Breast epithelium (tissue), 4 donors: ENCODE measurements around the gene ZC3H7B. TPM values are rescaled to one million over a fixed set of nuclear protein-coding genes. Genes with fewer than 3 reads are reported as not detected.

Experiments
- DNase-seq, 2 donors: peaks; one replicate each; pipeline ENCODE4 v3.0.0-alpha.2; 2019; ENCODE audit warnings: low spot score in 2 of 2
- H3K27ac ChIP-seq, 2 donors: fragments of 200-600 bp; sonication (generic) in 1 of 2; one replicate each; pipeline ENCODE4 v1.5.1; 2016 to 2019; ENCODE audit warnings: mild to moderate bottlenecking in 1 of 2
- H3K27me3 ChIP-seq, 2 donors: fragments of 200-600 bp; sonication (generic) in 1 of 2; one replicate each; pipeline versions ENCODE4 v1.5.1 to v1.6.0; 2017 to 2019; ENCODE audit warnings: control low read depth in 1 of 2, mild to moderate bottlenecking in 1 of 2
- H3K36me3 ChIP-seq: fragments of 200-600 bp; one replicate; pipeline ENCODE4 v1.5.1; 2019
- H3K4me1 ChIP-seq, 2 donors: fragments of 200-600 bp; sonication (generic); one replicate each; pipeline ENCODE4 v1.5.1; 2016 to 2019; ENCODE audit warnings: control low read depth in 1 of 2
- H3K4me3 ChIP-seq, 3 donors: fragments of 200-600 bp; sonication (generic); 1 replicate in 2 of 3; 2 replicates in 1 of 3; pipeline ENCODE4 v1.5.1; 2016 to 2019; ENCODE audit warnings: mild to moderate bottlenecking in 3 of 3, moderate library complexity in 2 of 3
- H3K9me3 ChIP-seq, 2 donors: fragments of 200-600 bp; sonication (generic) in 1 of 2; one replicate each; pipeline ENCODE4 v1.5.1; 2016 to 2019; ENCODE audit warnings: control low read depth in 1 of 2
- POLR2A ChIP-seq: fragments of 450-650 bp; IDR thresholded peaks from one replicate; pipeline ENCODE4 v1.6.1; 2016; ENCODE audit warnings: antibody characterized with exemption, mild to moderate bottlenecking, moderate library complexity
- POLR2AphosphoS5 ChIP-seq, 3 donors: sonication (generic); formaldehyde crosslinking; IDR thresholded peaks; one replicate each; pipeline ENCODE4 v1.6.1; 2017; ENCODE audit warnings: antibody characterized with exemption in 3 of 3
- intact Hi-C: fragments of 100-400 bp; cut with DNase I; formaldehyde crosslinking; loops from one replicate; pipeline ENCODE4 v1.15.1; 2023; ENCODE audit warnings: low total_unique reads
- total RNA-seq, 3 donors: library from RNA; depleted of rRNA; stranded (reverse); fragments of >200 nt; gene quantifications; one replicate each; pipeline ENCODE4 v1.1.0, GENCODE V29; 2016
- TF ChIP-seq, protein P1 (sequence below), 3 donors: fragments of 450-650 bp; IDR thresholded peaks; one replicate each; pipeline ENCODE4 v1.5.1; 2016 to 2017; ENCODE audit warnings: antibody characterized with exemption in 3 of 3, mild to moderate bottlenecking in 3 of 3, moderate library complexity in 3 of 3

Gene ZC3H7B
- total RNA-seq, 3 donors from 2014 or later = 24.0 to 33.1 (median 32.2) TPM

DNA sequence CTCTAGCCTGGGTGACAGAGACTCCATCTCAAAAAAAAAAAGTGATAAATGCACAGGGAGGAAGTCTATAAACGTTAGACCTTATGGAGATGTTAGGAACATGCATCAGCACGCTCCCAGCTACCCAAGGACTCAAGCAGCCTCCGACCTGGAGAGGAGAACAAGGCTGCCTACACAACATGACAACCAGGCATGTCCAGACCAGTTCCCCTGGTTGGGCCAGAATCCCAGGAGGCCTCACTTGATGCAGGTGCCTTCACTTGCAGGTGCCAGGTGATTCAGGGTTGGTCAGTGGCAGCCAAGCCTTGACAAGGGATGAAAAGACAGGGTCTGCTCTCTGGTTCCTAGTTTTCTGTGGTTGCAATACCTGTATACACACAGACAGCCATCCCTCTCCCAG lies 21.3 kb upstream of the ZC3H7B start:
- Histone ChIP-seq H3K4me1 (no peaks in the 10 kb centered on the region), H3K36me3 (no peaks in the 10 kb centered on the region), H3K27ac (no peak overlapping the region), H3K9me3 (no peaks in the 10 kb centered on the region), H3K27me3 (no peaks in the 10 kb centered on the region), H3K4me3 (no peak overlapping the region)
- peak in 1 of 2 donors; percentile 84 for DNase-seq
- TF ChIP-seq, protein P1, sequence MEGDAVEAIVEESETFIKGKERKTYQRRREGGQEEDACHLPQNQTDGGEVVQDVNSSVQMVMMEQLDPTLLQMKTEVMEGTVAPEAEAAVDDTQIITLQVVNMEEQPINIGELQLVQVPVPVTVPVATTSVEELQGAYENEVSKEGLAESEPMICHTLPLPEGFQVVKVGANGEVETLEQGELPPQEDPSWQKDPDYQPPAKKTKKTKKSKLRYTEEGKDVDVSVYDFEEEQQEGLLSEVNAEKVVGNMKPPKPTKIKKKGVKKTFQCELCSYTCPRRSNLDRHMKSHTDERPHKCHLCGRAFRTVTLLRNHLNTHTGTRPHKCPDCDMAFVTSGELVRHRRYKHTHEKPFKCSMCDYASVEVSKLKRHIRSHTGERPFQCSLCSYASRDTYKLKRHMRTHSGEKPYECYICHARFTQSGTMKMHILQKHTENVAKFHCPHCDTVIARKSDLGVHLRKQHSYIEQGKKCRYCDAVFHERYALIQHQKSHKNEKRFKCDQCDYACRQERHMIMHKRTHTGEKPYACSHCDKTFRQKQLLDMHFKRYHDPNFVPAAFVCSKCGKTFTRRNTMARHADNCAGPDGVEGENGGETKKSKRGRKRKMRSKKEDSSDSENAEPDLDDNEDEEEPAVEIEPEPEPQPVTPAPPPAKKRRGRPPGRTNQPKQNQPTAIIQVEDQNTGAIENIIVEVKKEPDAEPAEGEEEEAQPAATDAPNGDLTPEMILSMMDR (IDR thresholded peaks at IDR 0.05) = no peak
- TF ChIP-seq POLR2AphosphoS5 (IDR thresholded peaks at IDR 0.05) (no peak), POLR2A (no peak)
- intact Hi-C loops = no loop called here

DNA sequence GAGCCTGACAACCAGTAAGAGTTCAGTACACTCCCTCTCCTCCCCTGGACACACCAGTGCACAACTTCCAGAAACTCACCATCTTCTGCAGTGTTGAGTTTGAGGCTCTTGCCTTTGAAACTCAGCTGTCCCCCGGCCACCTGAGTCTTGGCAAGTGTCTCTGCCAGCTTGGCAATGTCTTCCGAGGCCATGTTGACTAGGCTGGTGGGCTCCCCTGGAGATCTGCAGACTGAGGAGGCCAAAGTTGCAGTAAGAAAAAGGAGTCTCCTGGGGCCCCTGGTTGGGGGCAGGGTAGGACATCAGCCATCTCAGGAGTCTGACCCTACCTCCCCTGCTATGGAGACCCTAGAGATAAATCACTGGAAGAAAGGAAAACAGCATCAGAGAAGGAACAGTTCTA lies 20.5 kb upstream of the ZC3H7B start:
- intact Hi-C loops = no loop called here
- H3K36me3 ChIP-seq = no peaks in the 10 kb centered on the region
- DNase-seq = no peak
- no peaks in the 10 kb centered on the region for H3K9me3 ChIP-seq
- no peaks in the 10 kb centered on the region for H3K27me3 ChIP-seq
- H3K27ac ChIP-seq = peak overlapping the region in 1 of 2 donors; percentile 3
- no peak for TF ChIP-seq POLR2AphosphoS5 (IDR thresholded peaks at IDR 0.05)
- TF ChIP-seq POLR2A = no peak
- TF ChIP-seq, protein P1 (IDR thresholded peaks at IDR 0.05) = no peak
- no peaks in the 10 kb centered on the region for H3K4me1 ChIP-seq
- H3K4me3 ChIP-seq = no peak overlapping the region

DNA sequence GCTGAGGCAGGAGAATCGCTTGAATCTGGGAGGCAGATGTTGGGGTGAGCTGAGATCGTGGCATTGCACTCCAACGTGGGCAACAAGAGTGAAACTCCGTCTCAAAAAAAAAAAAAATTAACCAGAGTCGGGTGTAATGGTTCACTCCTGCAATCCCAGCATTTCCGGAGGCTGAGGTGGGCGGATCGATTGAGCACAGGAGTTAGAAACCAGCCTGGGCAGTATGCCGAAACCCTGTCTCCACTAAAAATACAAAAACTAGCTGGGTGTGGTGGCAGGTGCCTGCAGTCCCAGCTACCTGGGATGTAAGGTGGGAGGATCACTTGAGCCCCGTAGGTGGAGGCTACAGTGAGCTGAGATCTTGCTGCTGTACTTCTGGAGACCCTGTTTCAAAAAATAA lies 16.9 kb upstream of the ZC3H7B start:
- H3K36me3 ChIP-seq = no peaks in the 10 kb centered on the region
- DNase-seq = no peak
- H3K4me1 ChIP-seq = peaks cover 0 to 4% of the 10 kb centered on the region in 2 donors
- TF ChIP-seq, protein P1 (IDR thresholded peaks at IDR 0.05) = no peak
- TF ChIP-seq POLR2A = no peak
- TF ChIP-seq POLR2AphosphoS5 (IDR thresholded peaks at IDR 0.05) = no peak
- no peaks in the 10 kb centered on the region for H3K27me3 ChIP-seq
- no peak overlapping the region for H3K4me3 ChIP-seq
- intact Hi-C loops = no loop called here
- no peak overlapping the region for H3K27ac ChIP-seq
- H3K9me3 ChIP-seq = no peaks in the 10 kb centered on the region

DNA sequence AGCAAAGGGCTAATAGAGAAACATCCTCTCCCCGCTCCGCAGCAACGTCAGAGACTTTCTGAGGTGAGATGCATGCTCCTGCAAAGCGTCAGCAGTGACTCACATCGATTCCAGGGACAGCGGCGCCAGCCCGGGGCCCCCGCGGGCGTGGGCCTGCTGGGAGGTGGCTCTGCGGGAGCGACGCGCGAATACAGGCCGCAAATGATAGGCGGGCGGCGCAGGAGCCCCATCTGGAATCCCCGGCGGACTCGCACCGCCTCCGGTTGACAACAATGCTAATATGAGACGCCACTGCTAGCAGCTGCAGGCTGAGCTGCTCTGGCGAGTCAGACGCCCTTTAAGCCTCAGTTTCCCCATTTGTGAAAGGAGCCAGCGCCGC lies 15.9 kb upstream of the ZC3H7B start:
- Histone ChIP-seq H3K27me3 (no peaks in the 10 kb centered on the region), H3K4me1 (peaks cover 0 to 4% of the 10 kb centered on the region in 2 donors), H3K36me3 (no peaks in the 10 kb centered on the region), H3K9me3 (no peaks in the 10 kb centered on the region), H3K27ac (peak overlapping the region; percentile 80 to 90), H3K4me3 (peak overlapping the region; percentile 87 to 98 (median 98))
- intact Hi-C loops = no loop called here
- DNase-seq = no peak
- TF ChIP-seq POLR2A (no peak), POLR2AphosphoS5 (IDR thresholded peaks at IDR 0.05) (no peak)
- TF ChIP-seq, protein P1 (IDR thresholded peaks at IDR 0.05) = no peak

DNA sequence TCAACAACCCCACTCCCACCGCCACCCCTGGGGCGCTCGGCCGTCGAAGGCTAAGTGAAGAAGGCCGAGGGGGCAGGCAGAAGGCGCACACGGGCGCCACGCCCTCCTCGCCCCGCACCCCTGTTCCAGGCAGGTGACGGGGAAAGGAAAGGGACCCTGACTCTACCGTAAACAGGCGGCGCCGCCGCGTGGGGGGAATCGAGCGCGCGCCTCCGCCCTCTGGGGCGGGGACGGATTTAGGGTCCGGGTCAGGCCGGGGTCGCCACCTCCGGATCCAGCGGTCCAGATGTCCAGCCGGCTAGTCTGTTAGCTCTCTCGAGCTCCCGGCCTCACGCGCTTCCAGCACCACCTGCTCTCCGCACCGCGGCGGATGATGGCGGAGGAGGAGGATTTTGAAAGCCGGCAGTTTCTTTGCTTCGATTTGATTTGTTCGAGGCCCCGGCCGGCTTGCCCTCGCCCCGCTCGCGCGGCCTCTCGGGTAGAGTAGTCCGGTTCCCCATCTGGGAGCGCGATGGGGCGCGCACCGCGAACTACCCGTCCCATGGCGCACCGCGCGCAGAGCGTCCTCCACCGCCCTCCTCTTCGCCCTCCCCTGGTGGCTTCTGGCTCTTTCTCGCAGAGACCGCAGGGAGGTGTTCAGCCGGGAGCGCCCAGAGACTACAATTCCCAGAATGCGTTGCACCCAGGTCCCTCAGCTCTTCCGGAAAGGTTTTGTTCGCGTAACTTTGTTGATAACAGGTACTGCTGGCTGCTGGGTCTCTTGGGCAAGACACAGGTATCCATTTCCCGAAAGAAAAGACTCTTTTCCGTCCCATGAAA lies 15.3 kb upstream of the ZC3H7B start, which contains the start of gene RANGAP1:
Gene RANGAP1, minus strand, starts transcription at position 368 of the 819 bp plus-strand sequence. CDS start 5,143 bp downstream, outside the sequence.
- no peaks in the 10 kb centered on the region for H3K36me3 ChIP-seq
- H3K4me1 ChIP-seq = peaks cover 0 to 4% of the 10 kb centered on the region in 2 donors
- peak within 1 kb of the TSS; percentile 80 to 90 for H3K27ac ChIP-seq
- peak within 1 kb of the TSS; percentile 87 to 98 (median 98) for H3K4me3 ChIP-seq
- intact Hi-C loops = no loop called here
- DNase-seq = peak; percentile 96
- no peaks in the 10 kb centered on the region for H3K9me3 ChIP-seq
- no peaks in the 10 kb centered on the region for H3K27me3 ChIP-seq
- TF ChIP-seq, protein P1 (IDR thresholded peaks at IDR 0.05) = peak in 1 of 3 donors; percentile 27
- TF ChIP-seq POLR2A (peak; percentile 10), POLR2AphosphoS5 (IDR thresholded peaks at IDR 0.05) (peak; percentile 45 to 79 (median 66))
